GM12878 (cell line): ENCODE results near the gene CS. TPM values are rescaled to one million over a fixed set of nuclear protein-coding genes. Genes with fewer than 3 reads are reported as not detected.

Experiments
- ATAC-seq: fragments of 200-7000 bp; cut with Tn5 transposase; 3 replicates; pipeline ENCODE4 v1.9.1; 2020; ENCODE audit warnings: mild to moderate bottlenecking, moderate library complexity
- BruUV-seq: library from RNA; stranded (reverse); fragments of 400-500 nt; replicated peaks from 2 replicates; lab custom pipeline; 2021; lab: Mats Ljungman, UMichigan
- CTCF ChIA-PET: fragments of 300-600 bp; sonication (Branson Sonifier 250); formaldehyde crosslinking; extraction: SDS; loops from one replicate; lab custom pipeline; 2021; ENCODE audit warnings: inconsistent platforms; lab: Yijun Ruan, JAX
- POLR2A ChIA-PET: fragments of 350-600 bp; formaldehyde crosslinking; extraction: SDS; loops from one replicate; lab custom pipeline; 2021; ENCODE audit warnings: inconsistent platforms; lab: Charles Lee
- RAD21 ChIA-PET: fragments of 300-600 bp; sonication (Branson Sonifier 250); formaldehyde crosslinking; loops from one replicate; lab custom pipeline; 2023; ENCODE audit warnings: antibody characterized with exemption; ENCODE audit not compliant: unreplicated experiment; lab: Charles Lee
- SMC1A ChIA-PET: fragments of 300-600 bp; sonication (Branson Sonifier 250); formaldehyde crosslinking; loops from one replicate; lab custom pipeline; 2023; ENCODE audit not compliant: unreplicated experiment, uncharacterized antibody; lab: Charles Lee
- DNase-seq: peaks from one replicate; pipeline ENCODE4 v3.0.0-alpha.2; 2011; ENCODE audit warnings: low read depth, low spot score
- FAIRE-seq: peaks from 3 replicates; lab custom pipeline; 2011; peaks lifted over from hg19 to GRCh38; lab: Jason Lieb, UNC
- H2AFZ ChIP-seq: 2 replicates; pipeline ENCODE4 v1.6.0; 2011; ENCODE audit warnings: low read depth, low read length, control low read depth; ENCODE audit not compliant: control insufficient read depth
- H3K27ac ChIP-seq: 2 replicates; pipeline ENCODE4 v1.5.1; 2011; ENCODE audit warnings: control low read depth; ENCODE audit not compliant: control insufficient read depth, insufficient read depth
- H3K27me3 ChIP-seq, 2 experiments: replicated peaks in 1 of 2; 2 replicates each; pipeline versions ENCODE4 v1.6.0 to v1.6.1; 2011; ENCODE audit warnings: low read length in 1 of 2; ENCODE audit not compliant: control insufficient read depth in 2 of 2, insufficient read depth in 2 of 2
- H3K36me3 ChIP-seq, 2 experiments: 2 replicates each; pipeline ENCODE4 v1.5.1; 2011; ENCODE audit warnings: low read length in 1 of 2; ENCODE audit not compliant: control insufficient read depth in 2 of 2, insufficient read depth in 2 of 2
- H3K4me1 ChIP-seq: 2 replicates; pipeline ENCODE4 v1.6.1; 2011; ENCODE audit warnings: mild to moderate bottlenecking, low read length, moderate library complexity, mixed read lengths; ENCODE audit not compliant: control insufficient read depth, insufficient read depth
- H3K4me2 ChIP-seq: 2 replicates; pipeline ENCODE4 v1.6.0; 2011; ENCODE audit warnings: control low read depth; ENCODE audit not compliant: control insufficient read depth, insufficient read depth
- H3K4me3 ChIP-seq: fragments of 200-600 bp; sonication (generic); 2 replicates; pipeline ENCODE4 v1.5.1; 2016
- H3K79me2 ChIP-seq: 2 replicates; pipeline ENCODE4 v1.6.0; 2011; ENCODE audit warnings: low read length; ENCODE audit not compliant: control insufficient read depth, insufficient read depth
- H3K9ac ChIP-seq: 2 replicates; pipeline ENCODE4 v1.8.0; 2011; ENCODE audit warnings: low read length, control low read depth, mixed read lengths; ENCODE audit not compliant: control insufficient read depth, insufficient read depth
- H3K9me3 ChIP-seq: replicated peaks from 3 replicates; pipeline ENCODE4 v1.5.1; 2011; ENCODE audit warnings: mild to moderate bottlenecking, low read length; ENCODE audit not compliant: control insufficient read depth, insufficient read depth
- H4K20me1 ChIP-seq: 2 replicates; pipeline ENCODE4 v1.6.0; 2011; ENCODE audit not compliant: control insufficient read depth, insufficient read depth
- ATF7 ChIP-seq: fragments of 450-650 bp; IDR thresholded peaks from 2 replicates; pipeline ENCODE4 v1.6.1; 2016; ENCODE audit warnings: low read depth, mild to moderate bottlenecking
- BHLHE40 ChIP-seq, 2 experiments: fragments of 450-650 bp in 1 of 2; IDR thresholded peaks; 2 replicates each; pipeline ENCODE4 v1.6.1; 2011 to 2017; ENCODE audit warnings: low read depth in 2 of 2, borderline replicate concordance in 1 of 2, improper control_type of control experiment in 1 of 2, low read length in 1 of 2, mild to moderate bottlenecking in 1 of 2
- CBFB ChIP-seq: IDR thresholded peaks from 2 replicates; pipeline ENCODE4 v1.6.1; 2016; ENCODE audit warnings: antibody characterized with exemption, low read depth
- CBX3 ChIP-seq: fragments of 200-600 bp; sonication (generic); IDR thresholded peaks from 2 replicates; pipeline ENCODE4 v1.6.1; 2016; ENCODE audit warnings: low read depth, borderline replicate concordance
- CBX5 ChIP-seq: sonication (generic); IDR thresholded peaks from 2 replicates; pipeline ENCODE4 v1.6.1; 2016; ENCODE audit warnings: low read depth, moderate library complexity, mild to moderate bottlenecking, inconsistent platforms
- CREB1 ChIP-seq: IDR thresholded peaks from 2 replicates; pipeline ENCODE4 v1.6.1; 2012; ENCODE audit warnings: low read depth, mild to moderate bottlenecking, inconsistent platforms
- FOXK2 ChIP-seq: fragments of 450-650 bp; IDR thresholded peaks from 2 replicates; pipeline ENCODE4 v1.6.1; 2017; ENCODE audit warnings: mild to moderate bottlenecking, moderate library complexity
- HDGF ChIP-seq: fragments of 450-650 bp; IDR thresholded peaks from 2 replicates; pipeline ENCODE4 v1.6.1; 2016; ENCODE audit warnings: antibody characterized with exemption
- KLF5 ChIP-seq: fragments of 450-650 bp; IDR thresholded peaks from 2 replicates; pipeline ENCODE4 v1.6.1; 2014; ENCODE audit warnings: mild to moderate bottlenecking; ENCODE audit not compliant: partially characterized antibody
- MYC ChIP-seq: IDR thresholded peaks from 2 replicates; pipeline ENCODE4 v1.6.1; 2011; ENCODE audit warnings: mild to moderate bottlenecking, low read length, moderate library complexity, inconsistent platforms; ENCODE audit not compliant: insufficient read depth, insufficient replicate concordance, insufficient read length, severe bottlenecking
- SPI1 ChIP-seq: IDR thresholded peaks from 2 replicates; pipeline ENCODE4 v1.6.1; 2011; ENCODE audit warnings: low read depth, mild to moderate bottlenecking, low read length, moderate library complexity, borderline replicate concordance; ENCODE audit not compliant: insufficient read depth
- WGBS: methylation state at CpG from one replicate; pipeline ENCODE4 v1.1.6; 2016; ENCODE audit warnings: low lambda C conversion rate; ENCODE audit not compliant: insufficient replicate concordance, insufficient coverage; ENCODE audit errors: missing lambda C conversion rate; 5-methylcytosine and 5-hydroxymethylcytosine counted together
- in situ Hi-C: fragments of 300-500 bp; cut with MboI; formaldehyde crosslinking; loops from 9 replicates; pipeline ENCODE4 v1.14.3; 2018; ENCODE audit warnings: mixed read lengths
- intact Hi-C: fragments of 100-400 bp; cut with micrococcal nuclease; formaldehyde crosslinking; loops from one replicate; pipeline ENCODE4 v1.14.2; 2022; ENCODE audit not compliant: unreplicated experiment
- polyA plus RNA-seq, 11 experiments: library from polyadenylated mRNA; depleted of rRNA in 4 of 11; unstranded in 6 of 11; stranded (reverse) in 5 of 11; fragments of >200 nt; fragmentation: Nextera tagmentation in 4 of 11; fragmentation: Illumina TruSeq in 1 of 11; extraction: Ambion mirVana in 4 of 11; extraction: Trizol in 1 of 11; gene quantifications; 1 replicate in 1 of 11; 2 replicates in 10 of 11; pipeline versions ENCODE4 v1.2.1 to v1.2.3, GENCODE V29; 2011 to 2016; ENCODE audit warnings: inconsistent platforms in 2 of 11, missing spikeins in 2 of 11, low read depth in 1 of 11
- total RNA-seq, 4 experiments: library from RNA; depleted of rRNA in 3 of 4; stranded (reverse); fragments of >200 nt in 3 of 4; fragmentation: Illumina TruSeq in 1 of 4; extraction: Trizol in 1 of 4; gene quantifications; 2 replicates each; pipeline versions ENCODE4 v1.2.1 to v1.2.3, GENCODE V29; 2013 to 2021
- TF ChIP-seq, protein P1 (sequence below): fragments of 450-650 bp; formaldehyde crosslinking; IDR thresholded peaks from 2 replicates; pipeline ENCODE4 v1.4.0; 2020; ENCODE audit warnings: mild to moderate bottlenecking, moderate library complexity
- TF ChIP-seq, protein P2 (sequence below): IDR thresholded peaks from 2 replicates; pipeline ENCODE4 v1.6.1; 2012; ENCODE audit warnings: low read depth, low read length, improper control_type of control experiment
- TF ChIP-seq, protein P3 (sequence below): IDR thresholded peaks from 2 replicates; pipeline ENCODE4 v1.6.1; 2012; ENCODE audit warnings: low read depth, low read length, improper control_type of control experiment
- TF ChIP-seq, protein P4 (sequence below): fragments of 450-650 bp; IDR thresholded peaks from 2 replicates; pipeline ENCODE4 v1.6.1; 2016; ENCODE audit warnings: mild to moderate bottlenecking, moderate library complexity, borderline replicate concordance

CS gene
- total and polyA plus RNA-seq, 10 of the 15 experiments (the other 5 are each of a cell fraction or from before 2014, with no cell fraction given) = 64.9 to 276 (median 139) TPM

DNA sequence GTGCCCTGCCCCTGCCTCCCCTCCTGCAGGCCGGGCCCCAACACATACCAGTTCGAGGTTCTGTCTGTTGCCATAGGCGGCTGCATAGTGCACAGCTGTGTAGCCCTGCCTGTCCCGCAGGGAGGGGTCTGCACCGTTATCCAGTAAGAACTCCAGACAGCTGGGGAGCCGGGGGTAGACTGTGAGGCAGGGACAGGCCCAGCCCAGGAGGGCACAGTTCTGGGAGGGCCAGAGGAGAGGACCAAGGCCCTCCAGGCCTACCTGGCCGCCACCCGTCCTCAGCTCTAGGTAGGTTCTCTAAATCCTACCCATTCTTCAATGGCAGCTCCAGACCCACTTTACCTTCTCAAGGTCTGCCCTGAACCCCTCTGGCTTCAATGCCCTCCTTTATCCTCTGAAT is 51.4 kb downstream of the CS start:
- in situ Hi-C loops = no loop called here
- H3K4me1 ChIP-seq = no peaks in the 10 kb centered on the region
- 96% methylated on average over 8 of the region's 8 CpGs for WGBS
- H2AFZ ChIP-seq = no peak overlapping the region
- DNase-seq (no peak), FAIRE-seq (no peak), ATAC-seq (no peak)
- H3K27ac ChIP-seq = no peak overlapping the region
- H4K20me1 ChIP-seq = no peaks in the 10 kb centered on the region
- no TSS peak for BruUV-seq
- H3K4me3 ChIP-seq = no peak overlapping the region
- no peaks in the 10 kb centered on the region for H3K27me3 ChIP-seq
- H3K79me2 ChIP-seq = no peaks in the 10 kb centered on the region
- SMC1A ChIA-PET = no interaction called here
- H3K36me3 ChIP-seq = peaks cover 24 to 33% of the 10 kb centered on the region in 2 experiments
- POLR2A ChIA-PET = interaction anchor here (0.5 kb wide), 1 partner anchor 1818 kb away, joined by 3 read pairs; no protein-coding TSS in a partner anchor
- no peak overlapping the region for H3K9ac ChIP-seq
- CTCF ChIA-PET = interaction anchor here (0.6 to 1.2 kb wide), 2 partner anchors 18 to 24 kb away, joined by 3 read pairs; no protein-coding TSS in a partner anchor
- intact Hi-C loops = no loop called here
- H3K4me2 ChIP-seq = no peak overlapping the region
- RAD21 ChIA-PET = no interaction called here
- H3K9me3 ChIP-seq = no peaks in the 10 kb centered on the region
- TF ChIP-seq KLF5 (no peak), FOXK2 (no peak), CREB1 (no peak), MYC (no peak), CBFB (no peak), CBX3 (no peak), SPI1 (no peak), ATF7 (no peak), CBX5 (no peak), HDGF (no peak), BHLHE40 (IDR thresholded peaks at IDR 0.05; ENCODE audit: borderline replicate concordance in 1 of 2, low read depth in 2 of 2, low read length in 1 of 2) (no peak)
- TF ChIP-seq, protein P1, sequence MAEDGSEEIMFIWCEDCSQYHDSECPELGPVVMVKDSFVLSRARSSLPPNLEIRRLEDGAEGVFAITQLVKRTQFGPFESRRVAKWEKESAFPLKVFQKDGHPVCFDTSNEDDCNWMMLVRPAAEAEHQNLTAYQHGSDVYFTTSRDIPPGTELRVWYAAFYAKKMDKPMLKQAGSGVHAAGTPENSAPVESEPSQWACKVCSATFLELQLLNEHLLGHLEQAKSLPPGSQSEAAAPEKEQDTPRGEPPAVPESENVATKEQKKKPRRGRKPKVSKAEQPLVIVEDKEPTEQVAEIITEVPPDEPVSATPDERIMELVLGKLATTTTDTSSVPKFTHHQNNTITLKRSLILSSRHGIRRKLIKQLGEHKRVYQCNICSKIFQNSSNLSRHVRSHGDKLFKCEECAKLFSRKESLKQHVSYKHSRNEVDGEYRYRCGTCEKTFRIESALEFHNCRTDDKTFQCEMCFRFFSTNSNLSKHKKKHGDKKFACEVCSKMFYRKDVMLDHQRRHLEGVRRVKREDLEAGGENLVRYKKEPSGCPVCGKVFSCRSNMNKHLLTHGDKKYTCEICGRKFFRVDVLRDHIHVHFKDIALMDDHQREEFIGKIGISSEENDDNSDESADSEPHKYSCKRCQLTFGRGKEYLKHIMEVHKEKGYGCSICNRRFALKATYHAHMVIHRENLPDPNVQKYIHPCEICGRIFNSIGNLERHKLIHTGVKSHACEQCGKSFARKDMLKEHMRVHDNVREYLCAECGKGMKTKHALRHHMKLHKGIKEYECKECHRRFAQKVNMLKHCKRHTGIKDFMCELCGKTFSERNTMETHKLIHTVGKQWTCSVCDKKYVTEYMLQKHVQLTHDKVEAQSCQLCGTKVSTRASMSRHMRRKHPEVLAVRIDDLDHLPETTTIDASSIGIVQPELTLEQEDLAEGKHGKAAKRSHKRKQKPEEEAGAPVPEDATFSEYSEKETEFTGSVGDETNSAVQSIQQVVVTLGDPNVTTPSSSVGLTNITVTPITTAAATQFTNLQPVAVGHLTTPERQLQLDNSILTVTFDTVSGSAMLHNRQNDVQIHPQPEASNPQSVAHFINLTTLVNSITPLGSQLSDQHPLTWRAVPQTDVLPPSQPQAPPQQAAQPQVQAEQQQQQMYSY (CRISPR knock-in tag) = no peak
- TF ChIP-seq, protein P2, sequence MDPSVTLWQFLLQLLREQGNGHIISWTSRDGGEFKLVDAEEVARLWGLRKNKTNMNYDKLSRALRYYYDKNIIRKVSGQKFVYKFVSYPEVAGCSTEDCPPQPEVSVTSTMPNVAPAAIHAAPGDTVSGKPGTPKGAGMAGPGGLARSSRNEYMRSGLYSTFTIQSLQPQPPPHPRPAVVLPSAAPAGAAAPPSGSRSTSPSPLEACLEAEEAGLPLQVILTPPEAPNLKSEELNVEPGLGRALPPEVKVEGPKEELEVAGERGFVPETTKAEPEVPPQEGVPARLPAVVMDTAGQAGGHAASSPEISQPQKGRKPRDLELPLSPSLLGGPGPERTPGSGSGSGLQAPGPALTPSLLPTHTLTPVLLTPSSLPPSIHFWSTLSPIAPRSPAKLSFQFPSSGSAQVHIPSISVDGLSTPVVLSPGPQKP = no peak
- TF ChIP-seq, protein P3, sequence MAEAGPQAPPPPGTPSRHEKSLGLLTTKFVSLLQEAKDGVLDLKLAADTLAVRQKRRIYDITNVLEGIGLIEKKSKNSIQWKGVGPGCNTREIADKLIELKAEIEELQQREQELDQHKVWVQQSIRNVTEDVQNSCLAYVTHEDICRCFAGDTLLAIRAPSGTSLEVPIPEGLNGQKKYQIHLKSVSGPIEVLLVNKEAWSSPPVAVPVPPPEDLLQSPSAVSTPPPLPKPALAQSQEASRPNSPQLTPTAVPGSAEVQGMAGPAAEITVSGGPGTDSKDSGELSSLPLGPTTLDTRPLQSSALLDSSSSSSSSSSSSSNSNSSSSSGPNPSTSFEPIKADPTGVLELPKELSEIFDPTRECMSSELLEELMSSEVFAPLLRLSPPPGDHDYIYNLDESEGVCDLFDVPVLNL = no peak
- TF ChIP-seq, protein P4, sequence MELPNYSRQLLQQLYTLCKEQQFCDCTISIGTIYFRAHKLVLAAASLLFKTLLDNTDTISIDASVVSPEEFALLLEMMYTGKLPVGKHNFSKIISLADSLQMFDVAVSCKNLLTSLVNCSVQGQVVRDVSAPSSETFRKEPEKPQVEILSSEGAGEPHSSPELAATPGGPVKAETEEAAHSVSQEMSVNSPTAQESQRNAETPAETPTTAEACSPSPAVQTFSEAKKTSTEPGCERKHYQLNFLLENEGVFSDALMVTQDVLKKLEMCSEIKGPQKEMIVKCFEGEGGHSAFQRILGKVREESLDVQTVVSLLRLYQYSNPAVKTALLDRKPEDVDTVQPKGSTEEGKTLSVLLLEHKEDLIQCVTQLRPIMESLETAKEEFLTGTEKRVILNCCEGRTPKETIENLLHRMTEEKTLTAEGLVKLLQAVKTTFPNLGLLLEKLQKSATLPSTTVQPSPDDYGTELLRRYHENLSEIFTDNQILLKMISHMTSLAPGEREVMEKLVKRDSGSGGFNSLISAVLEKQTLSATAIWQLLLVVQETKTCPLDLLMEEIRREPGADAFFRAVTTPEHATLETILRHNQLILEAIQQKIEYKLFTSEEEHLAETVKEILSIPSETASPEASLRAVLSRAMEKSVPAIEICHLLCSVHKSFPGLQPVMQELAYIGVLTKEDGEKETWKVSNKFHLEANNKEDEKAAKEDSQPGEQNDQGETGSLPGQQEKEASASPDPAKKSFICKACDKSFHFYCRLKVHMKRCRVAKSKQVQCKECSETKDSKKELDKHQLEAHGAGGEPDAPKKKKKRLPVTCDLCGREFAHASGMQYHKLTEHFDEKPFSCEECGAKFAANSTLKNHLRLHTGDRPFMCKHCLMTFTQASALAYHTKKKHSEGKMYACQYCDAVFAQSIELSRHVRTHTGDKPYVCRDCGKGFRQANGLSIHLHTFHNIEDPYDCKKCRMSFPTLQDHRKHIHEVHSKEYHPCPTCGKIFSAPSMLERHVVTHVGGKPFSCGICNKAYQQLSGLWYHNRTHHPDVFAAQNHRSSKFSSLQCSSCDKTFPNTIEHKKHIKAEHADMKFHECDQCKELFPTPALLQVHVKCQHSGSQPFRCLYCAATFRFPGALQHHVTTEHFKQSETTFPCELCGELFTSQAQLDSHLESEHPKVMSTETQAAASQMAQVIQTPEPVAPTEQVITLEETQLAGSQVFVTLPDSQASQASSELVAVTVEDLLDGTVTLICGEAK = no peak
